ENCODE measurements around the gene GLB1L3.
"Not testable (repeated sequence)": the region's sequence is repeated elsewhere in the genome, so short reads cannot be mapped to it uniquely, and the experiment has no call there.

The GLB1L3 gene

DNA sequence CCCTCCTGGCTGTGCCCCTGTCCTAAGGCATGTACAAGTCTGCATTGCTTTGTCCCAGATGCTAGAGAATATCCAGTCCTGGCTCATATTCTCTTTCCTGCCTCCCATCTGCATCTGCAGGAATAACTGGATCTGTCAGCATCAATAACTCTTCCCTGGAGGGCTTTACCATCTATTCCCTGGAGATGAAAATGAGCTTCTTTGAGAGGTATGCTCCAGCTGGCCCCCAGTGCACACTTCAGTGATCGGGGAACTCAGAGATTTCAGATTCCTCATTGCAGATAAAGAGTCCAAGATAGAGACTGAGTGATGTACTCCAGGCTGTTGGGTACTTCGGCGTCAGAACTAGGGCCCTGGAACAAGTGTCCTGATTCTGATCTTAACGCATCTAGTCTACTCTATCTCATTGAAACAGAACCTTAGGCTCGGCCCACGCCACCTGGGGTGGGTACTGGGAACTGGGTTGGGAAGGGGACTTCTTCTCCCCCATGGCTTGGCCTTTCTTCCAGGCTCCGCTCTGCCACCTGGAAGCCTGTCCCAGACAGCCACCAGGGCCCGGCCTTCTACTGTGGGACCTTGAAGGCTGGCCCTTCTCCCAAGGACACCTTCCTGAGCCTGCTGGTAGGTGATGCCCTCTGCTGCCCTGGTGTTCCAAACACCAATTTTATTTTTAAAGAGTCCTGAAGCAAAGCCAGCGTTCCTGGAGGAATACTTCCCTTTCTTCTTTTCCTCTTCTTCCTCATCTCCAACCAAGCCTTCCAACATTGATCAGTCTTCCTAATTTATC lies 37.8 kb downstream of the GLB1L3 start:
- H3K9me2 ChIP-seq (replicated peaks; ENCODE audit: control insufficient read depth, low read length), result no peaks in the 10 kb centered on the region
- no peak overlapping the region for H3K4me3 ChIP-seq (ENCODE audit: low read length)
- TF ChIP-seq EZH2phosphoT487 (IDR thresholded peaks at IDR 0.05; ENCODE audit: borderline replicate concordance, low read length) (no peak), CTCF (IDR thresholded peaks at IDR 0.05; ENCODE audit: low read depth, low read length, poor library complexity, severe bottlenecking) (no peak)
- H3F3A ChIP-seq (ENCODE audit: control insufficient read depth, insufficient read depth), result no peaks in the 10 kb centered on the region
- H3K36me3 ChIP-seq (ENCODE audit: control insufficient read depth, low read length), result no peaks in the 10 kb centered on the region
- no peak overlapping the region for H3K27ac ChIP-seq (ENCODE audit: low read depth, low read length)
- peaks cover 2% of the 10 kb centered on the region; the same call in 1 of the 2 replicates for H3K27me3 ChIP-seq (ENCODE audit: control insufficient read depth, low read length)
- H3K4me2 ChIP-seq (ENCODE audit: low read length), result no peak overlapping the region
- no peaks in the 10 kb centered on the region for H4K20me1 ChIP-seq (ENCODE audit: control insufficient read depth, insufficient read depth, low read depth, low read length)
- no peaks in the 10 kb centered on the region for H3K79me2 ChIP-seq (ENCODE audit: control insufficient read depth, low read length)
- H3K9me3 ChIP-seq (ENCODE audit: control insufficient read depth, insufficient read depth, low read length), result no peaks in the 10 kb centered on the region
- H3K4me1 ChIP-seq (ENCODE audit: control insufficient read depth, low read length), result no peaks in the 10 kb centered on the region

DNA sequence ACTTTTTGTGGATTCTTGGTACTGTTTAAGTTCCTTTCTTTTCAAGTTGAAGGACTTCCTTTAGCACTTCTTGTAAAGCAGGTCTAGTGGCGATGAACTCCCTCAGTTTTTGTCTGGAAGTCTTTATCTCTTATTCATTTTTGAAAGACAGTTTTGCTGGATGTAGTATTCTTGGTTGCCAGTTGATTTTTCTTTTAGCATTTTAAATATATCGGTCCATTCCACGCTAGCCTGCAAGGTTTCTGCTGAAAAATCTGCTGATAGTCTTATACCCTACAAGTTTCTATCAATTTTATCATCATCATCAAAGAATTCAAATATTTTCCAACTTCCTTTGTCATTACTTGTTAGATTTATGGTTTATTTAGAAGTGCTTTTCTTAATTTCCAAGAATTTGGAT lies 40.9 kb downstream of the GLB1L3 start:
- Histone ChIP-seq H3F3A (ENCODE audit: control insufficient read depth, insufficient read depth) (no peaks in the 10 kb centered on the region), H3K27me3 (ENCODE audit: control insufficient read depth, low read length) (peaks cover 2% of the 10 kb centered on the region; the same call in 1 of the 2 replicates), H4K20me1 (ENCODE audit: control insufficient read depth, insufficient read depth, low read depth, low read length) (no peaks in the 10 kb centered on the region), H3K9me2 (replicated peaks; ENCODE audit: control insufficient read depth, low read length) (no peaks in the 10 kb centered on the region), H3K4me1 (ENCODE audit: control insufficient read depth, low read length) (no peaks in the 10 kb centered on the region), H3K4me2 (ENCODE audit: low read length) (no peak overlapping the region), H3K9me3 (ENCODE audit: control insufficient read depth, insufficient read depth, low read length) (no peaks in the 10 kb centered on the region), H3K36me3 (ENCODE audit: control insufficient read depth, low read length) (no peaks in the 10 kb centered on the region), H3K79me2 (ENCODE audit: control insufficient read depth, low read length) (no peaks in the 10 kb centered on the region), H3K27ac (ENCODE audit: low read depth, low read length) (no peak overlapping the region), H3K4me3 (ENCODE audit: low read length) (no peak overlapping the region)
- TF ChIP-seq CTCF (IDR thresholded peaks at IDR 0.05; ENCODE audit: low read depth, low read length, poor library complexity, severe bottlenecking), result no peak
- no peak for TF ChIP-seq EZH2phosphoT487 (IDR thresholded peaks at IDR 0.05; ENCODE audit: borderline replicate concordance, low read length)

DNA sequence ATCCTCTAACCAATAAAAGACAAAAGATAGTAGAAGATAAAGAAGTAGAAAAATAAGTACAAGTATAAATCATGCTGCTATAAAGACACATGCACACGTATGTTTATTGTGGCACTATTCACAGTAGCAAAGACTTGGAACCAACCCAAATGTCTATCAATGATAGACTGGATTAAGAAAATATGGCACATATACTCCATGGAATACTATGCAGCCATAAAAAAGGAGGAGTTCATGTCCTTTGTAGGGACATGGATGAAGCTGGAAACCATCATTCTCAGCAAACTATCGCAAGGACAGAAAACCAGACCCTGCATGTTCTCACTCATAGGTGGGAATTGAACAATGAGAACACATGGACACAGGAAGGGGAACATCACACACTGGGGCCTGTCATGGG lies 45.2 kb downstream of the GLB1L3 start:
- H3K27ac ChIP-seq (ENCODE audit: low read depth, low read length); H4K20me1 ChIP-seq (ENCODE audit: control insufficient read depth, insufficient read depth, low read depth, low read length); H3F3A ChIP-seq (ENCODE audit: control insufficient read depth, insufficient read depth); H3K79me2 ChIP-seq (ENCODE audit: control insufficient read depth, low read length); H3K4me1 ChIP-seq (ENCODE audit: control insufficient read depth, low read length); H3K4me3 ChIP-seq (ENCODE audit: low read length); H3K36me3 ChIP-seq (ENCODE audit: control insufficient read depth, low read length); H3K9me2 ChIP-seq (replicated peaks; ENCODE audit: control insufficient read depth, low read length); H3K4me2 ChIP-seq (ENCODE audit: low read length); H3K9me3 ChIP-seq (ENCODE audit: control insufficient read depth, insufficient read depth, low read length); H3K27me3 ChIP-seq (ENCODE audit: control insufficient read depth, low read length): not testable (repeated sequence)

- H3K9me3 ChIP-seq (ENCODE audit: control insufficient read depth, insufficient read depth, low read length), result no peaks in the 10 kb centered on the region
- H3F3A ChIP-seq (ENCODE audit: control insufficient read depth, insufficient read depth), result no peaks in the 10 kb centered on the region
- no peak overlapping the region for H3K4me2 ChIP-seq (ENCODE audit: low read length)
- H3K4me1 ChIP-seq (ENCODE audit: control insufficient read depth, low read length), result no peaks in the 10 kb centered on the region
- H3K27ac ChIP-seq (ENCODE audit: low read depth, low read length), result no peak overlapping the region
- H3K4me3 ChIP-seq (ENCODE audit: low read length), result no peak overlapping the region
- H3K9me2 ChIP-seq (replicated peaks; ENCODE audit: control insufficient read depth, low read length), result no peaks in the 10 kb centered on the region
- H4K20me1 ChIP-seq (ENCODE audit: control insufficient read depth, insufficient read depth, low read depth, low read length), result no peaks in the 10 kb centered on the region
- TF ChIP-seq EZH2phosphoT487 (IDR thresholded peaks at IDR 0.05; ENCODE audit: borderline replicate concordance, low read length) (no peak), CTCF (IDR thresholded peaks at IDR 0.05; ENCODE audit: low read depth, low read length, poor library complexity, severe bottlenecking) (no peak)
- no peaks in the 10 kb centered on the region for H3K27me3 ChIP-seq (ENCODE audit: control insufficient read depth, low read length)
- no peaks in the 10 kb centered on the region for H3K79me2 ChIP-seq (ENCODE audit: control insufficient read depth, low read length)
- no peaks in the 10 kb centered on the region for H3K36me3 ChIP-seq (ENCODE audit: control insufficient read depth, low read length)
Observed at GRCh38 chr11:134322553-134322952, 46.4 kb downstream of the GLB1L3 start.
